NCI-H510A (cell line): Measurements from ENCODE around the gene FOS.
"Not testable (repeated sequence)": the region's sequence is repeated elsewhere in the genome, so short reads cannot be mapped to it uniquely, and the experiment has no call there.

ENCODE experiments used
- DNase-seq: peaks from one replicate; lab custom pipeline; 2025; lab: John Stamatoyannopoulos, UW

Gene FOS

GRCh38 chr14:75294649-75295033, 16.0 kb downstream of the FOS start:
- DNase-seq = no peak

- no peak for DNase-seq
Measured at GRCh38 chr14:75295061-75295461, 16.4 kb downstream of the FOS start.

DNA sequence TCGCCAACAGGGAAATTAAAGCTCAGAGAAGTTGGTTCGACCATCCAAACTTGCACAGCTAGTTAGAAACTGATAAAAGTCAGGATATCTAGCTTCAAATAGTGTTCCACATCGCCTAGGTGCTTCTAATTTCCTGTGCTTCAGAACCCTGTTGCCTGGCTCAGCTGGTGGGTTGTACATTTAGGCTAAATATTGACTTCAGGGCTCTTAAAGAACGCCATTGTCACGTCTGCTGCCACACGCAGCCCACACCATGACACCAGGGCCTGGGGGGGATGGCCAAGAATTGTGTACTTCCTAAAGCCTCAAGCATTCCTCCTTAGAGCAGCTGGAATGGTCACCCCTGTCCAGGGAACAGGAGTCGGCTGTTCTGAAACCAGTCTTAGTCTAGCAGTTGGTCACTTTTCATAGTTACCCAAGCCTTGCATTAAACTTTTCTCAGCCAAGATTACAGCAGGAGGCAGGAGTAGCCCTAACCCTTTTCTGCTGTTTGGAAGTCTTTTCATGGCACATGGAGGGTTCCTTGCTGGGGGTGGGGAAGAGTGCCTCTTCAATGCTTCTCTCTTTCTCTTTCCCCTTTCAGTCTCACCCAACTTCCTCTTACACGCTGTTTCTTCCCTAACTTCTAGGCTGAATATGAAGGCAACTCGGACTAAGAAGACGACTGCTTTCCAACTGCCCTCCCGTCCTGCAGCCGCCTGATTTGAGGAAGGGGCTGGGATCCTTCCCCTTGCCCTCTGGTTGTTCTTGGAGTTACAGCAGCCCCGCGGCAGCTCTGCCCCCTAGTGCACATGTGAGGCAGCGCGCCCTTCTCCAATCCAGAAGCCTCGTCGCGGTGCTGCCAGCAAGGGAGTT, 17.1 kb downstream of the FOS start:
- DNase-seq = peak; percentile 21

DNA sequence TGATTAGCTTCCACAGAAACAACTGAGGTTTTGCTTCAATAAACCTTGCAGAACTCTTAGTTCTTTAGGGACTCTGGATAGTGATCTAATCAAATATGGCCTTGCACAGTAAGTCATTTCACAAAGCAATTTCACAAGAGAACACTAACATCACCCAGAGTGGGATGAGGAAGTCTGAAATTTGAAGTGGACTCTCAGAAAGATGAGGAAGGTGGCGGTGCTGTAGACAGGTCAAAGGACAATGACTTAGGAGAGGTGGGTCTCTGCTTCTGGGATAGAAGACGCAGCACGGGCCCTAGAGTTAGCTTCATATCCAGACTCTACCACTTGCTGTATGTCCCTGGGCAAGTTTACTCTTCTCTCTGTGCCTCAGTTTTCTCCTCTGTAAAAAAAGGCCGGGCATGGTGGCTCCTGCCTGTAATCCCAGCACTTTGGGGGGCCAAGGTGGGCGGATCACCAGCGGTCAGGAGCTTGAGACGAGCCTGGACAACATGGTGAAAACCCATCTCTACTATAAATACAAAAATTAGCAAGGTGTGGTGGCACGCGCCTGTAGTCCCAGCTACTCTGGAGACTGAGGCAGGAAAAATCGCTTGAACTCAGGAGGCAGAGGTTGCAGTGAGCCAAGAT, 18.9 kb downstream of the FOS start:
- DNase-seq = no peak

DNA sequence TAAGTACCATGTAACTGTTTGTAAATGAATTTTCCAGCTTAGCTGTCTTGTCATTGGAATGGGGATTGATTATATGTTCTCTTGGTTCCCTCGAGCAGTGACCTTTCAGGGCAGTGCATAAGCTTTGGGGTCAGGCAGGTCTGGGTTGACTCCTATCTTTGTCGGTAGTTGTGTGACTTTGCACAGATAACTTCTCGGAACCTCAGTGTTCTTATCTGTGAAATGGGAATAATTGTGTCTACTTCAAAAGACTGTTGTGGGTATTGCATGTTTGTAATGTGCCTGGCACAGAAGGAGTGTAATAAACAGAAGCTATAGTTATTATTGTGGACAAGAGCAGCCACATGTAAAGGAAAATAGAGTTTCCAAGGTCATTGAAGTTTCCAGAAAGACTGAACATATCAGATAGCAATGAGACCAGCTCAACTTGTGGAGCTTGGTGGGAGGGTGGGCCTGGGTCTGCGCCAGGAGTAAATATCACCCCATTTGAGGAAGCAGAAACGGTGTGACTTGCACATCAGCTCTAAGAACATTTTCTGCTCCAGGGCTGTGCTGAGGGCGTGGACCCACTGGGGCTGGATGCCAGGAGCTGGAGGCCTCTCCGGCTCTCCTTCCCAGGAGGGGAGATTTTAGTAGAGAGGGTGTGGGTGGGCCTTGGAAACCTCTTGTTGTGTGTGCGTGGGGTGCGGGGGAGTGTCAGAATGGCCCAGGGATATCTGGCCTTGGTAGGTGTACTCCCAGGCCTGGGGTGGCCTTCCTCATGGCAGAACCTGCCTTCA, 19.7 kb downstream of the FOS start:
- no peak for DNase-seq

GRCh38 chr14:75299059-75299458, 20.4 kb downstream of the FOS start:
- no peak for DNase-seq

DNA sequence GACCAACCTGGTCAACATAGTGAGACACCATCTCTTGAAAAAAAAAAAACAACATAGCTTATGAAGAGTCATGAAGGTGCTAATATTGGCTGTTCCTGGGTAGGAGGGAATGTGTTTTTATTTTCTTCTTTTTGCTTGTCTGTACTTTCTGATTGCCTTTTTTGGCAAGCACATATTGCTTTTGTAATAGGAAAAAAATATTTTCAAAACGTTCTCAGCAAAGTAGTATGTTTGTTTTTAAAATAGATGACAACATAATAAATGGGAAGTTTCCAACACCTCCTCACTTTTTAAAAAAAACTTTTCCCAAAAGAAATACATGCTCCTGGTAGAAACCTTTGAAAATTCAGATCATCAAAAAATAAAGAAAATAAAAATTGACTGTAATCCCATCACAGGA, 20.9 kb downstream of the FOS start:
- DNase-seq = no peak

DNA sequence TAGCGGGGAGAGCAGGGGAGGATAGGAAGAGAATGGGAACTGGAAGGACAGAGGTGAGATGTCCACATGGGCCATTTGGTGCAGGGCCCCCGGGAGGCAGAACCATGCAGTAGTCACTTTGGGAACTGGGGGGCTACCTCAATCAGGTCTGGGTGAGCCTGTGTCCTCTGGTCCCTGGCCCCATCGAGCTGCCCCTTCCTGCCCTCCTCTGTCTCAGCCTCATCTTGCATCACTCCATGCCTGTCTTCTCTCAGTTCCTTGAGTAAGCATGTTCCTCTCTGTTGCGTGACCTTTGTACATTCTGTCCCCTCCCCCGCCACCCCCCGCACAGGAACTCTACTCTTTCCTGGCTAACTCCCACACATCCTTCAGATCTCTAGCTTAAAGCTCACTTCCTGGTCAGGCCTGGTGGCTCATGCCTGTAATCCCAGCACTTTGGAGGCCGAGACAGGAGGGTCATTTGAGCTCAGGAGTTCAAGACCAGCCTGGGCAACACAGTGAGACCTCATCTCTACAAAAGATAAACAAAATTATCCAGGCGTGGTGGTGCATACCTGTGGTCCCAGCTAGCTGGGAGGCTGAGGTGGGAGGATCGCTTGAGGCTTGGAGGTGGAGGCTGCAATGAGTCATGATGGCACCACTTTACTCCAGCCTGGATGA, 23.2 kb downstream of the FOS start:
- no peak for DNase-seq

DNA sequence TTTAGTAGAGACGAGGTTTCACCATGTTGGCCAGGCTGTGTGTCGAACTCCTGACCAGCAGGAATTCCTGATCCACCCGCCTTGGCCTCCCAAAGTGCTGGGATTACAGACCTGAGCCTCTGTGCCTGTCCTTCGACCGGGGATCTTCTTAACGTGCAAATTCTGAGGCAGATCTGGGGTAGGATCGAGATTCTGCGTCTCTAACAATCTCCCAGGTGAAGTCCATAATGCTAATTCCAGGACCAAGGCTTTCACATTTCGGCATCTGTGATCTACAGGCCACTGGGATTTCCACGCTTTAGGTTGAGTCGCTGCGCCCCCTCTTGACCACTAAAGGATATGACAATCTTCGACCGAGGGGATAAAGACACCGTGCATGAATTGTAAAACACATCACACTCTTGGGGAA, 24.8 kb downstream of the FOS start:
- DNase-seq = peak; percentile 29

DNA sequence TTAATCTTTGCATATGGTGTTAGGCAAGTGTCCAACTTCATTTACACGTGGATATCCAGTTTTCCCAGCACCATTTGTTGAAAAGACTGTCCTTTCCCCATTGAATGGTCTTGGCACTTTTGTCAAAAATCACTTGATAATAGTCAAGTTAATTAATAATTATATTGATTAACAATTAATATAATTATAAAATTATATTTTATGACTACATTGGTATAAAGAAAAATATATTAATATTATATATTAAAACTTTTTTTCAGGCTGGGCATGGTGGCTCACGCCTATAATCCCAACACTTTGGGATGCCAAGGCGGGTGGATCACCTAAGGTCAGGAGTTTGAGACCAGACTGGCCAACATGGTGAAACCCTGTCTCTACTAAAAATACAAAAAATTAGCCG, 27.8 kb downstream of the FOS start:
- not testable (repeated sequence) for DNase-seq

DNA sequence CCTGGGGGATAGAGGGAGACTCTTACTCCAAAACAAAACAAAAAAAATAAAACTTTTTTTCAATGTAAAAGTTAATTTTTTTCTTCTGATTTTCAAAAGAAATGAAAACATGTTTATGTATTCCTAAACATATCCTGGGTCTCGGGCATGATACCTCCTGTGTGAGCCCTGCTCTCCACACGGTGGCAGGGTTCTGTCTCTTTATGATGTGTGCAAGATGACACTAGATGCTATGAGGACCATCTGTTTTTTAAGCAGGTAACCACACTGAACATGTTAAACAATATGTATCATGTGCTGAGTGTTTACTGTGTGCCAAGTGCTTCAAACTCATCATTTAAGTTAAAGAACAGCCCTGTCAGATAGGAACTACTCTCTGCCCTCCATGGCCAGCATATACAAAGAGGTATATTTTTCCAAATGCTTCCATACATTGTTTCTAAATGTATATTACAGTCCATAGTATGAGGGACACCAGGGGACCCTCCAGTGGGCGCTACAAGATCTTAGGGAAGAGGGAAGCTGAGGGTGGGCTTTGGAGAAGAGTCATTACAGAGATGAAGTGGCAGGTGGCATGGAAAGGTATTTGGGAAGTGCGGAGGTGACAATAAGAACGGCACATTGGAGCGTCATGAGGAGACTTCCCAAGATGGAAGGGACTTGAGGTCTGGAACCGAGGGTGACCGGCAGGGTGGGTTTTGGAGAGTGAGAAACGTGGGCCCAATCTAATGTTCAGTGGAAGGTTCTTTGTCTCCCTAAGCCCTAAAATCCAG, 28.5 kb downstream of the FOS start:
- DNase-seq = peak; percentile 54

- peak; percentile 51 for DNase-seq
Measured at GRCh38 chr14:75307700-75308379, 29.2 kb downstream of the FOS start.

GRCh38 chr14:75308991-75309390, 30.4 kb downstream of the FOS start:
- not testable (repeated sequence) for DNase-seq

GRCh38 chr14:75309561-75309960, 30.9 kb downstream of the FOS start:
- not testable (repeated sequence) for DNase-seq

DNA sequence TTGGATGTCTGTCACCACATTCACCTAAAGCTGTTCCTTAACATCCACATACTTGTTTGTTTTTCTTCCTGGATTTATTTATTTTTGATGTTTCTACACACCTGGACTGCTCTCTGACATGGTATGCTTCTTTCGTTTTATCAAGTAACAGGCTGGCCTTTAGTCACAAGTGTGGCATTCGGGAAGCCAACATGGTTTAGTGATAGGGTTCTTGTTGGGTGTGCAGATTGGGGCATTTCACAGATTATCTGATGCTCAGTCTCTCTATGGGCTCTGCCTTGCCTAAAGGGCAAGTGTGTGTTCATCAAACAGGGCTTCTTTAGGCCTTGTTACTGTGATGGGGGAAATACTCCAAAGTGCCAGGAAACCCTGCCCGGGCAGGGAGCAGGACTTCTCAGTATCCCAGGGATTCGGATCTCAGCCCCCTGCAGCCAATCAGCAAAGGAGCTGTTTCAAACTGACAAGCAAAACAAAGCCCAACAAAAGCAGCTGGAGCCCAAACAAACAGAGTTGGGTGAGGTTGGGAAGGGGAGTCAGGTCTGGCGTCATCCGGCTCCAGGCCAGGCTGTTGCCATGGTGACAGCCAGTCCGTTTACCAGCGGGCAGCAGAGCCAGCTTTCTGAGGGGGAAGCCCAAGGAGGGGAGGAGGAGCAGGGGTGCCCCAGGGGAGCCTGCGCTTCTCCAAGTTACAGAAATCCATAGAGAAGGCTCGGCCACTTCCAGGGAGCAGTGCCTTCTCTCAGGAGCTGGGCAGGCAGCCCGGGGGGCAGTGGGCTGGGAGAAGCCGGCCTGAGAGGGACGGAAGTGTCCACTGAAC, 31.9 kb downstream of the FOS start:
- DNase-seq = peak; percentile 36

GRCh38 chr14:75311356-75311755, 32.7 kb downstream of the FOS start:
- DNase-seq = no peak

DNA sequence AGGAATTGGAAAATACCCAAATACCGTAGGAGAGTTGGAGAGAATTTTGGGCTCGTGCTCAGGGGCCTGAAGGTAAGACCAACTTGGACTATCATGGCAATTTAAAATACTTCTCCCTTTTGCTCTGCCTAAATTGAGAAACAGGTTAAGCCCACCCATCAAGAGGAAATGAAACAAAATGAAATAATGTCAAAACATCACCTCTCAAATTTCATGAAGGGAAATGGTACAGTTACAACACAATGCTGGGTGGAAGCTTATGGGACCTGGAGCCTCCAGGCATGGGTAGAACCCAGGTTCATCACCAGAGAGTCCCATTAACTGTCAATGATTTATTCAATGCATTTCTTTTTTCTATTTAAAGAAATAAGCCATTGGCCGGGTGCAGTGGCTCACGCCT, 33.7 kb downstream of the FOS start:
- no peak for DNase-seq

GRCh38 chr14:75313294-75313693, 34.7 kb downstream of the FOS start:
- no peak for DNase-seq

DNA sequence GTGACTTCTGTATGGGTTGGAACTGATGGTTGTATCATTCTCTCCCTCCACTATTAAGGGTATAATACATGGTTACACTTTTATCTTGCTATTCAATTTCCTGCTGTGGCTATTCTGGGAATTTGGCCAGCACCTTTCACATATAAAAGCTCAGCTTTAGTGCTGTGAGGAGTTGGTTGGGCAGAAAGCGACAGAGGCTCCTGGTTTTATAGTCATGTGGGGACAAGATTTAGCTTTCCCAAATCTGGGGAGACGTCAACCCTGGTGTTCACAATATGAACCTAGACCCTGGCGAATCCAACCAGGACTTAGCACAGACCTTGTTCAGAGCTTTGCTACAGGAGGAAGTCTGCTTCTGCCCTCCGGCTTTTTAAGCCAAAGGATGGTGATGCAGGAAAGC, 36.5 kb downstream of the FOS start:
- no peak for DNase-seq

DNA sequence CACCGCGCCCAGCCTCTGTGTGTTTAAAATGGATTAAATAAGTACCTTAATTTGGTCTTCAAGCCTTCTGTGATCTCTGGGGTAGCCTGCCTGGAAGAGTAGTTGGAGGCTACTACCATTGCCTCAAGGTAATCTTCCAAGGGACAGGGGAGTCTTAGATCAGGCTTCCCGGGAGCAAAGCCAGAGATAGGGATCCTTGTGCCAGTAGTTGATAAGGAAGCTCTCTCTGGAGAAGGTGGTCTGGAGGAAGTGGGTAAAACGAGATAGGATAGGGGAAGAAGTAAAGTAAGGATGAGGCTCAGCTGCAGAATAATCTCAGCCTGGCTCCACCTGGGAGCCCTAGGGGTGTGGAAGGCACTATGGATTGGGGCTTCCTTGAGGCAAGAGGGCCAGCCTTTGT, 38.5 kb downstream of the FOS start:
- DNase-seq = no peak
